ENCODE data around the gene AMD1.
A peak's percentile ranks its signal among the peaks of the same experiment; 100 is the strongest.

AMD1 gene

GRCh38 chr6:110890288-110890687 lies 15.7 kb downstream of the AMD1 start:
- TF ChIP-seq POLR2AphosphoS5 (IDR thresholded peaks at IDR 0.05; ENCODE audit: low read depth, low read length): no peak
- no peak for TF ChIP-seq REST (IDR thresholded peaks at IDR 0.05; ENCODE audit: insufficient read depth in 1 of 2, low read depth in 2 of 2, low read length in 2 of 2)
- no peak for TF ChIP-seq TAF1 (IDR thresholded peaks at IDR 0.05; ENCODE audit: borderline replicate concordance, insufficient read depth, low read length)
- no peak for TF ChIP-seq SIN3A (IDR thresholded peaks at IDR 0.05; ENCODE audit: borderline replicate concordance, insufficient read depth, low read length)
- TF ChIP-seq FOXP2 (optimal IDR thresholded peaks at IDR 0.05; ENCODE audit: borderline replicate concordance, extremely low read depth, extremely low read length, insufficient read depth): no peak

- TF ChIP-seq FOXP2 (optimal IDR thresholded peaks at IDR 0.05; ENCODE audit: borderline replicate concordance, extremely low read depth, extremely low read length, insufficient read depth) (no peak), POLR2AphosphoS5 (IDR thresholded peaks at IDR 0.05; ENCODE audit: low read depth, low read length) (no peak), SIN3A (IDR thresholded peaks at IDR 0.05; ENCODE audit: borderline replicate concordance, insufficient read depth, low read length) (no peak), REST (IDR thresholded peaks at IDR 0.05; ENCODE audit: insufficient read depth in 1 of 2, low read depth in 2 of 2, low read length in 2 of 2) (no peak), TAF1 (IDR thresholded peaks at IDR 0.05; ENCODE audit: borderline replicate concordance, insufficient read depth, low read length) (no peak)
Observed at GRCh38 chr6:110895907-110896608, 21.5 kb downstream of the AMD1 start.

DNA sequence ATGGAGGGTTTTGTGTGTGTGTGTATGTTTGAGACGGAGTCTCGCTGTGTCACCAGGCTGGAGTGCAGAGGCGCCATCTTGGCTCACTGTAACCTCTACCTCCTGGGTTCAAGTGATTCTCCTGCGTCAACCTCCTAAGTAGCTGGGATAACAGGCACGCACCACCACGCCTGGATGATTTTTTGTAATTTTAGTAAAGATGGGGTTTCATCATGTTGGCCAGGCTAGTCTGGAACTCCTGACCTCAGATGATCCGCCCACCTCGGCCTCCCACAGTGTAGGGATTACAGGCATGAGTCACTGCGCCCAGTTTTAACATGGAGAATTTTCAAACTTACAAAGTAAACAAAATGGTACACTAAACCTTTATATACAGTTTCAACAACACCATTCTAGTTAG lies 22.8 kb downstream of the AMD1 start:
- TF ChIP-seq POLR2AphosphoS5 (IDR thresholded peaks at IDR 0.05; ENCODE audit: low read depth, low read length): no peak
- TF ChIP-seq REST (IDR thresholded peaks at IDR 0.05; ENCODE audit: insufficient read depth in 1 of 2, low read depth in 2 of 2, low read length in 2 of 2): no peak
- no peak for TF ChIP-seq FOXP2 (optimal IDR thresholded peaks at IDR 0.05; ENCODE audit: borderline replicate concordance, extremely low read depth, extremely low read length, insufficient read depth)
- no peak for TF ChIP-seq TAF1 (IDR thresholded peaks at IDR 0.05; ENCODE audit: borderline replicate concordance, insufficient read depth, low read length)
- no peak for TF ChIP-seq SIN3A (IDR thresholded peaks at IDR 0.05; ENCODE audit: borderline replicate concordance, insufficient read depth, low read length)

- TF ChIP-seq TAF1 (IDR thresholded peaks at IDR 0.05; ENCODE audit: borderline replicate concordance, insufficient read depth, low read length) (no peak), POLR2AphosphoS5 (IDR thresholded peaks at IDR 0.05; ENCODE audit: low read depth, low read length) (peak; percentile 59; the same call in 1 of the 2 replicates)
Observed at GRCh38 chr6:110898111-110898510, 23.5 kb downstream of the AMD1 start.

- TF ChIP-seq TAF1 (IDR thresholded peaks at IDR 0.05; ENCODE audit: borderline replicate concordance, insufficient read depth, low read length) (no peak), SIN3A (IDR thresholded peaks at IDR 0.05; ENCODE audit: borderline replicate concordance, insufficient read depth, low read length) (no peak), FOXP2 (optimal IDR thresholded peaks at IDR 0.05; ENCODE audit: borderline replicate concordance, extremely low read depth, extremely low read length, insufficient read depth) (no peak), POLR2AphosphoS5 (IDR thresholded peaks at IDR 0.05; ENCODE audit: low read depth, low read length) (peak; percentile 22; the same call in 1 of the 2 replicates), REST (IDR thresholded peaks at IDR 0.05; ENCODE audit: insufficient read depth in 1 of 2, low read depth in 2 of 2, low read length in 2 of 2) (no peak)
Observed at GRCh38 chr6:110900028-110900598, 25.5 kb downstream of the AMD1 start.
